GM18502 (cell line): ENCODE measurements around the gene TNFSF13B.
A peak's percentile ranks its signal among the peaks of the same experiment; 100 is the strongest.
"Not testable (repeated sequence)": the region's sequence is repeated elsewhere in the genome, so short reads cannot be mapped to it uniquely, and the experiment has no call there.

ENCODE experiments used
- ATAC-seq: cut with Tn5 transposase; IDR thresholded peaks from one replicate; pipeline ENCODE4 v1.9.1; 2021; ENCODE audit warnings: mild to moderate bottlenecking; ENCODE audit not compliant: unreplicated experiment, poor library complexity

TNFSF13B gene

GRCh38 chr13:108278466-108278865 is 8.9 kb downstream of the TNFSF13B start:
- ATAC-seq, result no peak

GRCh38 chr13:108281901-108282300 is 12.4 kb downstream of the TNFSF13B start:
- ATAC-seq, result no peak

GRCh38 chr13:108283110-108283509 is 13.6 kb downstream of the TNFSF13B start:
- ATAC-seq, result no peak

- no peak for ATAC-seq
Observed at GRCh38 chr13:108288741-108289140, 19.2 kb downstream of the TNFSF13B start.

GRCh38 chr13:108289819-108290218 is 20.3 kb downstream of the TNFSF13B start:
- ATAC-seq, result no peak

GRCh38 chr13:108297114-108297513 is 27.6 kb downstream of the TNFSF13B start:
- no peak for ATAC-seq

- no peak for ATAC-seq
Observed at GRCh38 chr13:108302279-108302678, 32.8 kb downstream of the TNFSF13B start.

GRCh38 chr13:108304170-108305016 is 34.9 kb downstream of the TNFSF13B start:
- no peak for ATAC-seq

GRCh38 chr13:108305655-108306054 is 36.1 kb downstream of the TNFSF13B start:
- peak; percentile 64 for ATAC-seq

- ATAC-seq, result no peak
Observed at GRCh38 chr13:108306860-108307259, 37.3 kb downstream of the TNFSF13B start.

- not testable (repeated sequence) for ATAC-seq
Observed at GRCh38 chr13:108311596-108311995, 42.1 kb downstream of the TNFSF13B start.

- ATAC-seq, result no peak
Observed at GRCh38 chr13:108313382-108313781, 43.9 kb downstream of the TNFSF13B start.

- peak; percentile 92 for ATAC-seq
Observed at GRCh38 chr13:108315273-108315672, 45.8 kb downstream of the TNFSF13B start.

- ATAC-seq, result peak; percentile 11
Observed at GRCh38 chr13:108315991-108316390, 46.5 kb downstream of the TNFSF13B start.

GRCh38 chr13:108316413-108316812 is 46.9 kb downstream of the TNFSF13B start:
- no peak for ATAC-seq

GRCh38 chr13:108322206-108322824 is 52.8 kb downstream of the TNFSF13B start:
- ATAC-seq, result peak; percentile 83

- ATAC-seq, result no peak
Observed at GRCh38 chr13:108323031-108323430, 53.5 kb downstream of the TNFSF13B start.

- ATAC-seq, result peak; percentile 15
Observed at GRCh38 chr13:108325863-108326262, 56.3 kb downstream of the TNFSF13B start.

- peak; percentile 91 for ATAC-seq
Observed at GRCh38 chr13:108326309-108326708, 56.8 kb downstream of the TNFSF13B start.

GRCh38 chr13:108328848-108329247 is 59.3 kb downstream of the TNFSF13B start:
- ATAC-seq, result no peak

- no peak for ATAC-seq
Observed at GRCh38 chr13:108332791-108333190, 63.3 kb downstream of the TNFSF13B start.
